ENCODE data around the gene NAPSA.

The NAPSA gene

GRCh38 chr19:50383852-50384684 lies 18.6 kb upstream of the NAPSA start, which contains the start of gene POLD1:
POLD1 (plus strand) TSS chr19:50384347; CDS start chr19:50398852, 14,505 bp downstream.
- peak; percentile 98 for DNase-seq

GRCh38 chr19:50383001-50383851 lies 17.8 kb upstream of the NAPSA start:
- DNase-seq, result no peak

- DNase-seq, result no peak
Measured at GRCh38 chr19:50381881-50382729, 16.7 kb upstream of the NAPSA start.

GRCh38 chr19:50380751-50381151 lies 15.3 kb upstream of the NAPSA start:
- DNase-seq, result no peak

- DNase-seq, result no peak
Measured at GRCh38 chr19:50380137-50380536, 14.7 kb upstream of the NAPSA start.

- no peak for DNase-seq
Measured at GRCh38 chr19:50379602-50380001, 14.2 kb upstream of the NAPSA start.

GRCh38 chr19:50378863-50379236 lies 13.4 kb upstream of the NAPSA start:
- no peak for DNase-seq

- no peak for DNase-seq
Measured at GRCh38 chr19:50378169-50378862, 12.9 kb upstream of the NAPSA start.

- DNase-seq, result no peak
Measured at GRCh38 chr19:50377517-50377916, 12.1 kb upstream of the NAPSA start.

GRCh38 chr19:50377051-50377461 lies 11.6 kb upstream of the NAPSA start:
- DNase-seq, result peak; percentile 51

- peak; percentile 89 for DNase-seq
Measured at GRCh38 chr19:50376166-50377050, 11.0 kb upstream of the NAPSA start, which contains the start of gene NR1H2. NR1H2 (plus strand) TSS chr19:50376457; CDS start chr19:50377606, 1,149 bp downstream.

- no peak for DNase-seq
Measured at GRCh38 chr19:50371914-50372475, 6.6 kb upstream of the NAPSA start.

GRCh38 chr19:50368649-50369570 lies 3.5 kb upstream of the NAPSA start:
- DNase-seq, result peak; percentile 65

- DNase-seq, result no peak
Measured at GRCh38 chr19:50362656-50363424, 2.6 kb downstream of the NAPSA start.

- DNase-seq, result no peak
Measured at GRCh38 chr19:50362030-50362412, 3.4 kb downstream of the NAPSA start.

- no peak for DNase-seq
Measured at GRCh38 chr19:50361290-50362029, 4.0 kb downstream of the NAPSA start.

- DNase-seq, result no peak
Measured at GRCh38 chr19:50359328-50359818, 6.1 kb downstream of the NAPSA start.
